HG03558 (cell line): Measurements from ENCODE around the gene SETX.

Experiments
- ATAC-seq: cut with Tn5 transposase; IDR thresholded peaks from one replicate; pipeline ENCODE4 v1.9.1; 2021; ENCODE audit warnings: moderate number of reproducible peaks; ENCODE audit not compliant: unreplicated experiment; ENCODE audit errors: extremely low read depth

The SETX gene

DNA sequence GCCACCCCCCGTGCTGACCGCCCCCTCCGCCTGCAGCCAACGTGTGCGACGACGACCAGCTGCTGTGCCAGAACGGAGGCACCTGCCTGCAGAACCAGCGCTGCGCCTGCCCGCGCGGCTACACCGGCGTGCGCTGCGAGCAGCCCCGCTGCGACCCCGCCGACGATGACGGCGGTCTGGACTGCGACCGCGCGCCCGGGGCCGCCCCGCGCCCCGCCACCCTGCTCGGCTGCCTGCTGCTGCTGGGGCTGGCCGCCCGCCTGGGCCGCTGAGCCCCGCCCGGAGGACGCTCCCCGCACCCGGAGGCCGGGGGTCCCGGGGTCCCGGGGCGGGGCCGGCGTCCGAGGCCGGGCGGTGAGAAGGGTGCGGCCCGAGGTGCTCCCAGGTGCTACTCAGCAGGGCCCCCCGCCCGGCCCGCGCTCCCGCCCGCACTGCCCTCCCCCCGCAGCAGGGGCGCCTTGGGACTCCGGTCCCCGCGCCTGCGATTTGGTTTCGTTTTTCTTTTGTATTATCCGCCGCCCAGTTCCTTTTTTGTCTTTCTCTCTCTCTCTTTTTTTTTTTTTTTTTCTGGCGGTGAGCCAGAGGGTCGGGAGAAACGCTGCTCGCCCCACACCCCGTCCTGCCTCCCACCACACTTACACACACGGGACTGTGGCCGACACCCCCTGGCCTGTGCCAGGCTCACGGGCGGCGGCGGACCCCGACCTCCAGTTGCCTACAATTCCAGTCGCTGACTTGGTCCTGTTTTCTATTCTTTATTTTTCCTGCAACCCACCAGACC, 112.8 kb downstream of the SETX start:
- no peak for ATAC-seq

DNA sequence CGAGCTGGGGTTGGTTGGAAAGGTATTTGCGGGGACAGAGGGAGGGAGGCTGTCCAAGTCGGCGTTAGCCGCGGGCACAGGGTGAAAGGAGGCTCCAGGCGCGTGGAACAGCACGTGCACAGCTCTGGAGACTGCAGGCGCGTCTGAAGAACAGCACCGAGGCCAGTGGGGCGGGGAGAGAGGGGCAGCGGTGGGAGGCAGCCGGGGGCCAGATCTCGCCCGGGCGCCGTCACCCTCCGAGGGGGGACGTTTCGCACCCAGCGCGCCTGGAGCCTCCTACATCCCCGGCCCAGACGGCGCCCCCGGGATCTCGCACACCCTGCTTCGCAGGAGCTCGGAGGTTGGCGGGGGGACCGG, 113.3 kb downstream of the SETX start:
- ATAC-seq, result no peak

DNA sequence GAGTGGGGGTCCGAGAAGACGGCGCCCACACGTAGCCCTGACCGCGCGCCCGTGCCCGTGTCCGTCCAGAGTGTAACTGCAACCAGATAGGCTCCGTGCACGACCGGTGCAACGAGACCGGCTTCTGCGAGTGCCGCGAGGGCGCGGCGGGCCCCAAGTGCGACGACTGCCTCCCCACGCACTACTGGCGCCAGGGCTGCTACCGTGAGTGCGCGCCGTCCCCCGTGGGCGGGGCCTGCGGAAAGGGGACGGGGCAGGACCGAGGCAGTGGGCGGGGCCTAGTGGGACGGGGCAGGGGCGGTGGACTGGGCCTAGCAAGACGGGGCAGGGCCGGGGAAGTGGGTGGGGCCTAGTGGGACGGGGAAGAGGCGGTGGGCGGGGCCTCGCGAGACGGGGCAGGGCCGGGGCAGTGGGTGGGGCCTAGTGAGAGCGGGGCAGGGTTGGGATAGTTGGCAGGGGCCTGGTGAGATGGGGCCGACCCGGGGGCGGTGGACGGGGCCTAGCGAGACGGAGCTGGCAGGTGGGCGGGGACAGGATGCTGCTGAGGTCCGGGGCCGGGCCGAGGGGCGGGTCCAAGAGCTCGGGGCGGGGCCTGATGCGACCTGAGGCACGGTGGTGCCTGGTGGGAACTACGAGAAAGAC, 113.8 kb downstream of the SETX start:
- ATAC-seq, result no peak

DNA sequence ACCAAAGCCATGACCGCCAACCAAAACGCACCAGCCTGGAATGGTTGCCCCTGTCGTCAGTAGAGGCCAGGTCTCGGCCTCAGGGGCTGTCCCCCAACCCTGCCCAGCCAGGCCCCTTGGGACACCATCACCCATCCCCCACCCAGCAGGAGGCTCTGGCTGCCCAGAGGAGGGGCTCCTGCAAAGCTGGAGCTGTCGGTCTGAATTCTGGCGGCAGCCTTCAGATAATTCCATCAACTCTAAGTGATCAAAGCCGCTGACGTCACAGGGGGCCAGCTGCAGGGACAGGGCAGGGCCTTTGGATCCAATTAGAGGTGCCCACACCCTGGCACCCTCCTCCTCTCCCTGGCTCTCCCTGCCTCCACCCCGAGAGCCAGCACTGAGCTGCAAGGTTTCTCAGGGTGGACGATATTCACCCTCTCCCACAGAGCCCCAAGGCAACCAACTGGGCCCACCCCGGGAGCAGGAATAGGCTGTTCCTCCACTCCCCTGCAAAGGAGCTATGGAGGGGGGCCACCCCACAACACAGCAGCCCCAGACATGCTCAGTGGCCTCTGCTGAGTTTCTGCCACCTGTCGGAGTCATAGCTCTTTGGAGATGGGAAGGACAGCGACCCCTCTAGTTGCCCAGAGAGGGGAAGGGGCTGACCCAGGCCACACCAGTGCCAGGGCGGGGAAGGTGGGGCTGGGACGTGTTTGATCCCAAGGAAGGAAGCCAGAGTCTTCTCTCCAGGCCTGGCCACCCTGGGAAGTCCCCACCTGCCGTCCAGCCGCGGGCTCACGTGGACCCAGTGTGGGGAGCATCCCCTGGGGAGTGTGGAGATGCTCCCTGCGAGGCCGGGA, 114.6 kb downstream of the SETX start:
- ATAC-seq, result no peak

DNA sequence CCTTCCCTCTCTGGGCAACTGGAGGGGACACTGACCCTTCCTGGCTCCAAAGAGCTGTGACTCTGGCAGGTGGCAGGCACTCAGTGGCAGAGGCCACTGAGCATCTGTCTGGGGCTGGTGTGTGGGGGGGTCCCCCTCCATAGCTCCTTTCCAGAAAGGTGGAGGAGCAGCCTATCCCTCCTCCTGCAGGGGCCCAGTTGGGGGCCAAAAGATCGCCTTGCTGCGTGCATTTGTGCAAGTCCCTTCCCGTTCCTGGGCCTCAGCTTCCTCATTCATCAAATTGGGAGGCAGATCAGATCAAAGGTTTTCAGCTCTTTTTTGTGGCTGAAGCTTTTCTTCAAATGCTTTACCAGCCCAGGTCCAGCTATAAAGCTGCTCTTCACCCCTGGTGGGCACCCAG, 115.3 kb downstream of the SETX start:
- no peak for ATAC-seq

DNA sequence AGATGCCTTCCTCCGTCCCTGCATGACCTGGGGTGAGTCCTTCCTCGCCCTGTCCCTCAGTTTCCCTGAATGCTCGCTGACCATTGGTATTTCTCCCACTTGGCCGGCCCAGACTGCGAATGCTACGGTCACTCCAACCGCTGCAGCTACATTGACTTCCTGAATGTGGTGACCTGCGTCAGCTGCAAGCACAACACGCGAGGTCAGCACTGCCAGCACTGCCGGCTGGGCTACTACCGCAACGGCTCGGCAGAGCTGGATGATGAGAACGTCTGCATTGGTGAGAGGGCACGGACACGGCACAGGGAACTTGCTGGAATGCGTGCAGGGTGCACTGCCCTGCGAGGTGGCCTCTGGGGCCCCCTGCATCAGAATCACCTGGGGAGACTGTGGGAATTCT, 115.8 kb downstream of the SETX start:
- ATAC-seq, result no peak

DNA sequence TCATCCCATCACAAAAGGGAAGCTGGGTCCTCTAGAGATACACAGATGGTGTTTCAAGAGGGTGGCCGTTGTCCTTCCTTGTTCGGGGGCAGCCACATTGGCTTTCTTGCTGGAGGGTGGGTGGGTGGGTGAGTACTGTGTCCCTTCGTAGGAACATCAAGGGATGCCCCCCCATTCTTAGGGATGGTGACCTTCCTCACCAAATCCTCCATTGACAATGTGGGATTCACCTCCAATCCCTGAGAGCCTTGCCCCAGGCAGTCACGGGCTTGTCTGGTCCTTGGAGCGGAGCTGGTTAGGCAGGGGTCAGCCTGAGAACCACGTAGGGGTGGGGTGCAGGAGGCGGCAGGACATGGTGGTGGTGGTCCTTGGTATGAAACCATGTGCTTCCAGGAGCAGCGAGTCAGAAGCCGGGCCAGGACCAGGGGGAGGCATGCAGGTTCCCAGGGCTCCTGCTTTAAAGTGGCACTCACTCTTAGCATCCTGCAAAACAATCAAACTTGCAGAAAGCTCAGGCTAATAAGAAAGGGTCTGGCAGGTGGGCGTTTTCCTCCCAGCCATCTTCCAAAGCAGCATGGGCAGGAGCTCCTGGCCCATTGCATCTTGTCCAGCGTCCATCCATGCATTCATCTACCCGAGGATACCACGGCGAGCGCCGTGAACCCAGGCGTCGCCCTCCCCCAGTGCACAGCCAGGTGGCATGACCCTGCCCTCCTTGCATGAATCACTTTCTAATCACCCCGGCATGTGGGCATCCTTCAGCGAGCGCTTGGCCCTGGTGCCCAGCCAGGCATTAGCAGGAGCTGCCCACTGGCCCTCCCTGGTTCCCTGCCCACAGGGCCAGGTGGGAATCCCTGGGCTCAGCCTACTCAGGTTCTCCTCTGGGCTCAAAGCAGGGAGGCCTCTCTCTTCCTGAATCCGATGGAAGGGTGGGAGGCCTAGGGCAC, 116.5 kb downstream of the SETX start:
- ATAC-seq, result no peak

DNA sequence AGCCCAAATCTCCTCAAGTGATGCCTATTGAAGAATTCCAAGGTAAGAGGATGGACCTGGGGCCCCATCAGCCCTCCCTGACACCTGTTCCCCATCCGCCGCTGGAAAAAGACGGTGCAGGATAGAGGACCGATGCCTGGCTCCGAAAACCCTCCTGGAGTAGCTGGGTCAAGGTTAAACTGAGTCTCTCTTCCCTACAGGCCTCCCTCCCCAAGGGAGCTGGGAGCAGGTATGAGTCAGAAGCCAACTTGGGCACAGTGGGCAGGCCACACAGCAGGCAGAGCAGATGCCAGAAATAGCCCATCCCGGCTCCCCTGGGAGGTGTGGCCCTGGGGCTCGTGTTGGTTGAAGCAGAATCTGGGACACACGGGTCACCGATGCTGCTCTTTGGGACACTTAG, 117.3 kb downstream of the SETX start:
- ATAC-seq, result no peak

DNA sequence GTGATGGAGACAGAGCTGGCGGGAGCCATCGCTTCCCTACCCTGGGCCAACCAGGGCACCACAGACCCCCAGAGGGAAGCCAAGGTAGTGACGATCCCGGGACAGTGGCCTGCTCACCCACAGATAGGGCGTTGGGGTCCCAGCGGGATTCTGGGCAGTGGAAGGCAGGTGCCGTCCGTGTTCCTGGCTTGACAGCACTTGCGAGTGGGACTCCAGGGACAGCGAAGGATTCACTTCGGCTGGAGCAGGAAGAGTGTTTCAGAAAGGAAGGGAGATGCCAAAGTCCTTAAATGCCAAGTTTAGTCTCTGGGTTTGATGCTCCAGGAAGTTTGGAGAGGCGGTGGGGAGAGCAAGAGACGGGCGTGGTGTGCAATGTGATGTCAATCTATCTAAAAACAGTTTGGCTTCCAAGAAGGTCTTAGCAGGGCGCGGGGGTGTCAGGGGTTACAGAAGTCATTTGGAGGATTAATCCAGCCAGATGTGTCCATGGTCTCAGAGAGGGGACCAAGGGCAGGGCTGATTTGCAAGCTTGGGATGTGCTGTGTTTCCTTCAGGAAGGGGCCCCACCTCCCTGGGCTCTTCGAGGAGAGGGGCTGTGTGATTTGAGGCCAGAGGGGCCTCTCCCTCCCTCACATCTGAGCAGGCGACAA, 118.0 kb downstream of the SETX start:
- ATAC-seq, result no peak

DNA sequence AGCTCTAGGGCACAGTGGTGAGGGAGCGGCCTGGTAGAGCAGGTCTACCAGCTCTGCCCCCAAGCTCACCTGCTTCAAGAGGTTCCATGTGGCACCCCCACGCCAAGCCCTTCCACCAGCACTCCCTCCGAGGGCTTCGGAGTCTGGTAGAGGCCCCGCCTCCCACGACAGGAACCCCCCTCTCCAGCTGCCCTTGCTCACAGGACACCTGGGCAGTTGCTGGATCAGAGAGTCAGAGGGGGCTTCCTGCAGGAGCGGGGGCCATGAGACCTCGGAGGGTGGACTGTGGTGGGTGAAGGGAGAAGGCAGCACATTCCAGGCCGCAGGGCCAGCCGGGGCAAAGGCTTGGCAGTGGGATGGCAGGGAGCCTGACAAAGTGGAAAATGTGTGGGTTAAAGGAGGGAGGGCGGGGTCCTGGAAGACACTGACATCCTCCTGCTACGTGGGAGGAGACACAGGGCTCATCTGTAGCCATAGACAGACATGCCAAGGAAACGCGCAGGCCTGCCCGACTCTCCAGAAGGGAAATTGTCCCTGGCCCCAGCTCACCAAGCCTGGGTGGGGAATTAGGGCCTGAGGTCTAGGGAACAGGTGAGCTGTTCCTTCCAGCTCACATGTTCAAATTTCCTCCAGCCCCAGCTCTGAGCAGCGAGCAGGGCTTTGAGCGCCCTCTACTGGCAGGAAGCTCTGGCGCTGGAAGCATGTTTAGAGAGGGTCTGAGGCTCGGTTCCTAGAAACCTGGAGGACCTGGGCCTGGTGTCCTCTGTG, 118.7 kb downstream of the SETX start:
- ATAC-seq, result no peak

DNA sequence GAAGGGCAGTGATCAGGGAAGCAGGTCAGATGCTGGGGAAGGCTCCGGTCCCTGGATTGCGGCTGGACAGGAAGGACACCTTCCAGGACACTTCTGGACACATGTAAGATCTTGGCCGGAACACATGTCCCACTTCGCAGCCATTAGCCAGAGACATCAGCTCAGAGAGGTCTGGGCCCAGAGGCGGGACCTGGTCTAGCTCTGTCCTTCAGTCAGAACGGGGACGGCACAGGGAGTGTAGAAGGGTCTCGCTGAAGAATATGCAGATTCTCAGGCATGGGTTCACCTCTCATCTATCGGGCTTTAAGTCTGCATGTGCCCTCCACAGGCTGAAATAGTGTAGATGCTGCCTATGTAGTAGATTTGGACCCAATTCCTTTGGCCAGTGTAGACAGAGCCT, 119.7 kb downstream of the SETX start:
- no peak for ATAC-seq

DNA sequence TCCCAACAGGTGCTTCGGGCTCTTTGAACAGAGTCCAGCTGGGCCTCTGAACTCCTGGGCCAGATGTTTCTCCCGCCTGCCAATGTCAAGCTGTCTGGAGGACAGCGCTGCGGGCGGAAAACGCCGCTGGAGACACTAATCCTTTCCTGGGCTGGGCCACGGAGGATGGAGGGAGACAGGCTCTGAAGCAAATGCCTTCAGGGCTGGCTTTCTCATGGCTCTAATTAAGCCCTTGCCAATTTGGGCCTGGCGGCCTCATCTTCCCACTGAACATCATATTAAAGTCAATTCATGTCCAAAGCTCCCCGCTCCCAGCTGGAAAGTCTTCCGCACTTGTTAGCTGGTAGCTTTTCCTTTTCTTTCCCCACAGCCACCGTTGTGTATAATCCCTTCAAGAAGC, 120.3 kb downstream of the SETX start:
- ATAC-seq, result no peak

DNA sequence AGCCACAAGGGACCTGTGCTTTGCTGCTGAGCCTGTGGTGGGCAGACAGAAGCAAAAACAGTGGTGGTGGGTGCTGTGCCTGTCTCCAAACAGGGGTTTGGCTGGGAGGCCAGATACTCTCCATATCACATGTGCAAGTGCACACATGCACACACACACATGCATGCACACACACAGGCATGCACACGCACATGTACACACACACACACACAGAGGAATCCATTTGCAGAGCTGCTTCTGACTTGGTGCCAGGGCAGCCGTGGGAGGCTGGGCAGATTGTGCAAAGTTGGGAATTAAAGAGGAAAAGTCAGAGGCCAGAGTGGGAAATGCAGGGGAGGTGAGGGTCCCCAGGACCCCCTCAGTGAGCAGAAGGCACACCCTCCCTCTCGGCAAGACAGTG, 121.6 kb downstream of the SETX start:
- ATAC-seq, result no peak

DNA sequence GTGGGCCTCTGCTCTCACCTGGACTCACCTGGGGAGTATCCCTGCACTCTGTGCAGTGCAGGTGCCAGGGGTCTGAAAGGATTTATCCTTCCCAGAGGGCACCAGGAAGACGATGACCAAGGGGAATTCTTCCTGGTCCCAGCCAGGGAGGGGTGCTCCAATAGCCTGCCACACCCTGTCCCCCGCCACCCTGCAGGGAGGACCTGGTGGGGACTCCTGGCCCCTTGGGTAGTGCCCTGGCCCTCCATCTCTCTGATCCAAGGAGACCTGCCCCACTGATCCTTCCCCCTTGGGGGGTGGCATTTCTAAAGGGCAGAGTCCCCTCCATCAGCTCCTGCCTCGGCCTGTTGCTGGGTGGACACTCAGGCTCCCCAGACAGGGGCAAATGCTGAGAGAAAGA, 122.3 kb downstream of the SETX start:
- no peak for ATAC-seq

DNA sequence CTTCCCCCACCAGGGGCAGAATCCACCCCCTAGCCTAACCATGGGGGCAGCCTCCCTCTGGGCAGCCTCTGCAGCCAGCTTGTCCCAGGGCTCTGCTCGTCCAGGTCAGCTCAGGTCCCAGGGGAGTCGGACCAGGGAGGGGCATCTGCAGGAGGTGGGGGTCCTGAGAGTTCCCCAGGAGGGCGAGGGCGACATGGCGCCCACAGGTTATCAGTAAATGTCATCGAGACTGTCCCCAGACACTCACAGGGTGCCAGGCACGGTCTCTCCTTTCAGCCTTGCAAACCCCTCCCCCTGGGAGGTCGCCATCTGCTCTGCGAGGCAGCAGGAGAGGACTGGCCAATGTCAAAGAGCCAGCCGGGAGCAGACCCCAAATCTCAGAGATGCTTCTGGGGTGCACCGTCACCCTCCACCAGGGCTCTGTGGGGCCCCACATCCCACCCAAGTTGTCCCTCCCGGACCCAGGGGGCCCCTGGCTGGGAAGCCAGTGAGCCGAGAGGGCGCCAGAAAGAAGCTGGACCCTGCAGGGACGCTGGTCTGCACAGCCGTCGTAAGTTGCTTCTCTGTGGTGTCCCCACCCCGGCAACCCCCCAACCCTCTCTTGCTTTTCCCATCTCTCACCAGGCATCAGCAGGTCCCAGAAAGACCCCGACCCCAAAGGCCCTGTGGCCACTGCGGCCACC, 123.6 kb downstream of the SETX start:
- ATAC-seq, result no peak

DNA sequence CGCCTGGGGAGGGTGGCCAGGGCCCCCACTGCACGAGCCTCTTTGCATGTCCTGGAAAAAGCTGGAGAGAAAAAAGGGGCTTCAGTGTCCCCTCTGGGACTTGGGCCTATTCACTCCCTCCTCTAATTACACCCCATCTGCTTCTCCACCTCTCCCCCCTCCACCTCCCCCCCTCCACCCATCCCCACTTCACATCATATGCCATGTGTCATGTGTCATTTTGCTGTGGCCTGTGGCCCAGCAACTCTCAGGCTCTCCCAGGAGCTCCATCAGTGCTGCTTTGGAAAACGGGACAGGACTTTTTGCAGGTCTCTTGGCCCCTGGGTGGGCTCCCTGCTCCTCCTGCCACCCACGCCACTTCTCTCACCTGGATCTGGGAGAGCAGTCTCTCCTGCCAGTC, 124.2 kb downstream of the SETX start:
- ATAC-seq, result no peak

DNA sequence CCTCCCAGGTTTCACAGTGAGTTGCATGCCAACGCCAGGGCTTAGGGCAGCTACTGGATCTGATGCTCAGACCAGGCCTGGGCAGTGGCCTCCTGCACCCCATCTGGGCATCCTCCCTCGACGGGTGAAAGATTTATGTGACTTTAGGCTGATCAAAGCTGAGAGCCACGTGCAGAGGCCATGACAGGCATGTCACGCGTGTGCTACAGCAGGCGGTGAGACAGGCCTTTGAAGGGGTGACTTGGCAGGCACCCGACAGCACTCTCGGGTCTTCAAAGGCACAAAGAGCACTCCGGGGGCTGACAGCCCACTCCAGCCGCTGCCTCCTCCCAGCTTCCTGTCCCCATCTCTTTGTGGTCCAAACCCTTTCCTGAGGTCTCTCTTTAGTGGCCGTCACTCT, 126.7 kb downstream of the SETX start:
- ATAC-seq, result no peak

DNA sequence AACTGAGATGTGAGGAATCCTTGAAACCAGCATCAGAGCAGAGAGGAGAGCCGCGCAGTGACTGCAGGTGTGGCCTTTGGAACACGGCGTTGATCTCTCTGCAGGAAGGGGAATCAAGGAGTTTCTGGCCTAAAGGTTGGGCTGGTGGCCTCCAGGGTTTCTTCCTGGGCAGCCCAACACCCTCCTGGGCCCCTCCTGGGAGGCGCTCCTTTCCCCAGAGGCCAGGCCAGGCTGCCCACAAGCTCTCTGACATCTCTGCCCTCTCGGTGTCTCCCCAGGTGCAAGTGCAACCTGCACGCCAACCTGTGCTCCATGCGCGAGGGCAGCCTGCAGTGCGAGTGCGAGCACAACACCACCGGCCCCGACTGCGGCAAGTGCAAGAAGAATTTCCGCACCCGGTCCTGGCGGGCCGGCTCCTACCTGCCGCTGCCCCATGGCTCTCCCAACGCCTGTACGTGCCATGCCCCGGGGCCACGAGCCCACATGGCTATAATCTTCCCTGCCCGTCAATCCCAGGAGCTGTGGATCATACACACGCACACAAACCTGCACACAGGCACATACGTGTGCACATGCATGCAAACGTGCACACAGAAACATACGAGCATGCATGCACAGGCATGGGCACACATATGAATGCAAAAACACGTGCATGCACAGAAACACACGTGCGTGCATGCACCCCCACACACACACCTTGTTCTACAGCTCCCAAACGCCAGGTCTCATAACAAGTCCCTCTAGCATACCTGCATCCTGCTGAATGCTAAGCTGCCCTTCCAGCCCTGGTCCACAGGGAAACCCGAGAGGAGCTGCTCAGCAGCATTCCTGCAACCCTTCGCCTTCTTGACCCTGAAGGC, 128.0 kb downstream of the SETX start:
- no peak for ATAC-seq
